Measurements from ENCODE around the gene NOS1AP. TPM values are rescaled to one million over a fixed set of nuclear protein-coding genes. Genes with fewer than 3 reads are reported as not detected.

NOS1AP gene
- total RNA-seq, 1 experiment from 2014 or later = not detected

GRCh38 chr1:162210196-162210595 lies 140.7 kb downstream of the NOS1AP start:
- DNase-seq (ENCODE audit: low read depth in 1 of 2, low spot score in 2 of 2) = no peak
- no peaks in the 10 kb centered on the region for H3K36me3 ChIP-seq

GRCh38 chr1:162212713-162213112 lies 143.2 kb downstream of the NOS1AP start:
- Histone ChIP-seq H3K27ac (no peak overlapping the region), H3K9me3 (replicated peaks) (no peaks in the 10 kb centered on the region), H3K4me1 (replicated peaks) (no peaks in the 10 kb centered on the region), H3K36me3 (no peaks in the 10 kb centered on the region), H3K27me3 (replicated peaks) (peaks cover 14% of the 10 kb centered on the region), H3K4me3 (no peak overlapping the region)
- DNase-seq (ENCODE audit: low read depth in 1 of 2, low spot score in 2 of 2) = no peak

More at GRCh38 chr1:162210196-162210595, 140.7 kb downstream of the NOS1AP start:
- H3K9me3 ChIP-seq (replicated peaks) = no peaks in the 10 kb centered on the region
- H3K4me1 ChIP-seq (replicated peaks) = no peaks in the 10 kb centered on the region
- no peak overlapping the region for H3K4me3 ChIP-seq
- H3K27me3 ChIP-seq (replicated peaks) = peaks cover 18% of the 10 kb centered on the region
- H3K27ac ChIP-seq = no peak overlapping the region

GRCh38 chr1:162213281-162213912 lies 143.9 kb downstream of the NOS1AP start:
- no peak for DNase-seq (ENCODE audit: low read depth in 1 of 2, low spot score in 2 of 2)
- Histone ChIP-seq H3K4me1 (replicated peaks) (no peaks in the 10 kb centered on the region), H3K27ac (no peak overlapping the region), H3K9me3 (replicated peaks) (no peaks in the 10 kb centered on the region), H3K4me3 (no peak overlapping the region), H3K36me3 (no peaks in the 10 kb centered on the region), H3K27me3 (replicated peaks) (peaks cover 14% of the 10 kb centered on the region)

- Histone ChIP-seq H3K4me3 (no peak overlapping the region), H3K36me3 (no peaks in the 10 kb centered on the region), H3K4me1 (replicated peaks) (no peaks in the 10 kb centered on the region), H3K27ac (no peak overlapping the region), H3K27me3 (replicated peaks) (peaks cover 14% of the 10 kb centered on the region), H3K9me3 (replicated peaks) (no peaks in the 10 kb centered on the region)
- no peak for DNase-seq (ENCODE audit: low read depth in 1 of 2, low spot score in 2 of 2)
Observed at GRCh38 chr1:162214202-162214601, 144.7 kb downstream of the NOS1AP start.

GRCh38 chr1:162215902-162216301 lies 146.4 kb downstream of the NOS1AP start:
- Histone ChIP-seq H3K36me3 (no peaks in the 10 kb centered on the region), H3K4me1 (replicated peaks) (no peaks in the 10 kb centered on the region), H3K27ac (no peak overlapping the region), H3K9me3 (replicated peaks) (no peaks in the 10 kb centered on the region), H3K27me3 (replicated peaks) (peaks cover 11% of the 10 kb centered on the region), H3K4me3 (no peak overlapping the region)
- DNase-seq (ENCODE audit: low read depth in 1 of 2, low spot score in 2 of 2) = no peak

GRCh38 chr1:162216604-162217003 lies 147.1 kb downstream of the NOS1AP start:
- Histone ChIP-seq H3K27me3 (replicated peaks) (peaks cover 11% of the 10 kb centered on the region), H3K36me3 (no peaks in the 10 kb centered on the region)
- no peak for DNase-seq (ENCODE audit: low read depth in 1 of 2, low spot score in 2 of 2)

GRCh38 chr1:162217706-162218105 lies 148.2 kb downstream of the NOS1AP start:
- Histone ChIP-seq H3K27me3 (replicated peaks) (peaks cover 16% of the 10 kb centered on the region), H3K27ac (no peak overlapping the region), H3K4me1 (replicated peaks) (no peaks in the 10 kb centered on the region), H3K4me3 (no peak overlapping the region), H3K36me3 (no peaks in the 10 kb centered on the region), H3K9me3 (replicated peaks) (no peaks in the 10 kb centered on the region)
- DNase-seq (ENCODE audit: low read depth in 1 of 2, low spot score in 2 of 2) = no peak

More at GRCh38 chr1:162216604-162217003, 147.1 kb downstream of the NOS1AP start:
- no peak overlapping the region for H3K27ac ChIP-seq
- H3K9me3 ChIP-seq (replicated peaks) = no peaks in the 10 kb centered on the region
- no peaks in the 10 kb centered on the region for H3K4me1 ChIP-seq (replicated peaks)
- H3K4me3 ChIP-seq = no peak overlapping the region

GRCh38 chr1:162218546-162218945 lies 149.1 kb downstream of the NOS1AP start:
- peaks cover 16% of the 10 kb centered on the region for H3K27me3 ChIP-seq (replicated peaks)

GRCh38 chr1:162218975-162219374 lies 149.5 kb downstream of the NOS1AP start:
- Histone ChIP-seq H3K27me3 (replicated peaks) (peaks cover 12% of the 10 kb centered on the region), H3K36me3 (no peaks in the 10 kb centered on the region), H3K27ac (no peak overlapping the region), H3K4me1 (replicated peaks) (no peaks in the 10 kb centered on the region), H3K4me3 (no peak overlapping the region), H3K9me3 (replicated peaks) (no peaks in the 10 kb centered on the region)
- DNase-seq (ENCODE audit: low read depth in 1 of 2, low spot score in 2 of 2) = no peak

More at GRCh38 chr1:162218546-162218945, 149.1 kb downstream of the NOS1AP start:
- Histone ChIP-seq H3K9me3 (replicated peaks) (no peaks in the 10 kb centered on the region), H3K36me3 (no peaks in the 10 kb centered on the region), H3K27ac (no peak overlapping the region), H3K4me3 (no peak overlapping the region), H3K4me1 (replicated peaks) (no peaks in the 10 kb centered on the region)
- no peak for DNase-seq (ENCODE audit: low read depth in 1 of 2, low spot score in 2 of 2)

- no peaks in the 10 kb centered on the region for H3K9me3 ChIP-seq (replicated peaks)
- no peak overlapping the region for H3K27ac ChIP-seq
- DNase-seq (ENCODE audit: low read depth in 1 of 2, low spot score in 2 of 2) = no peak
- H3K27me3 ChIP-seq (replicated peaks) = peaks cover 11% of the 10 kb centered on the region
- H3K36me3 ChIP-seq = no peaks in the 10 kb centered on the region
- H3K4me3 ChIP-seq = no peak overlapping the region
- H3K4me1 ChIP-seq (replicated peaks) = no peaks in the 10 kb centered on the region
Observed at GRCh38 chr1:162219461-162219860, 150.0 kb downstream of the NOS1AP start.

- H3K4me1 ChIP-seq (replicated peaks) = no peaks in the 10 kb centered on the region
- no peaks in the 10 kb centered on the region for H3K9me3 ChIP-seq (replicated peaks)
- no peak overlapping the region for H3K27ac ChIP-seq
- H3K4me3 ChIP-seq = no peak overlapping the region
- DNase-seq (ENCODE audit: low read depth in 1 of 2, low spot score in 2 of 2) = no peak
- H3K36me3 ChIP-seq = no peaks in the 10 kb centered on the region
- peaks cover 7% of the 10 kb centered on the region for H3K27me3 ChIP-seq (replicated peaks)
Observed at GRCh38 chr1:162220009-162220539, 150.6 kb downstream of the NOS1AP start.

- DNase-seq (ENCODE audit: low read depth in 1 of 2, low spot score in 2 of 2) = no peak
- Histone ChIP-seq H3K36me3 (no peaks in the 10 kb centered on the region), H3K27me3 (replicated peaks) (peaks cover 7% of the 10 kb centered on the region)
Observed at GRCh38 chr1:162222014-162222413, 152.5 kb downstream of the NOS1AP start.

GRCh38 chr1:162222730-162223129 lies 153.2 kb downstream of the NOS1AP start:
- Histone ChIP-seq H3K9me3 (replicated peaks) (no peaks in the 10 kb centered on the region), H3K27ac (no peak overlapping the region), H3K36me3 (no peaks in the 10 kb centered on the region), H3K4me3 (no peak overlapping the region), H3K4me1 (replicated peaks) (no peaks in the 10 kb centered on the region), H3K27me3 (replicated peaks) (peaks cover 7% of the 10 kb centered on the region)
- DNase-seq (ENCODE audit: low read depth in 1 of 2, low spot score in 2 of 2) = no peak

More at GRCh38 chr1:162222014-162222413, 152.5 kb downstream of the NOS1AP start:
- H3K4me1 ChIP-seq (replicated peaks) = no peaks in the 10 kb centered on the region
- no peak overlapping the region for H3K4me3 ChIP-seq
- H3K27ac ChIP-seq = no peak overlapping the region
- H3K9me3 ChIP-seq (replicated peaks) = no peaks in the 10 kb centered on the region

- Histone ChIP-seq H3K4me3 (no peak overlapping the region), H3K4me1 (replicated peaks) (no peaks in the 10 kb centered on the region), H3K36me3 (no peaks in the 10 kb centered on the region), H3K27ac (no peak overlapping the region), H3K27me3 (replicated peaks) (peaks cover 9% of the 10 kb centered on the region), H3K9me3 (replicated peaks) (no peaks in the 10 kb centered on the region)
- DNase-seq (ENCODE audit: low read depth in 1 of 2, low spot score in 2 of 2) = no peak
Observed at GRCh38 chr1:162223488-162223887, 154.0 kb downstream of the NOS1AP start.

Measured in SJSA1 (cell line).